Activated CD8-positive, alpha-beta memory T cell treated with anti-CD3 and anti-CD28 coated beads, Interleukin-2, amount 50 U/mL, for 1 hour (primary cell): ENCODE data around the gene CARMIL1.

ENCODE experiments used
- DNase-seq: peaks from one replicate; pipeline ENCODE4 v3.0.0-alpha.2; 2020; ENCODE audit errors: extremely low read depth

CARMIL1 gene

DNA sequence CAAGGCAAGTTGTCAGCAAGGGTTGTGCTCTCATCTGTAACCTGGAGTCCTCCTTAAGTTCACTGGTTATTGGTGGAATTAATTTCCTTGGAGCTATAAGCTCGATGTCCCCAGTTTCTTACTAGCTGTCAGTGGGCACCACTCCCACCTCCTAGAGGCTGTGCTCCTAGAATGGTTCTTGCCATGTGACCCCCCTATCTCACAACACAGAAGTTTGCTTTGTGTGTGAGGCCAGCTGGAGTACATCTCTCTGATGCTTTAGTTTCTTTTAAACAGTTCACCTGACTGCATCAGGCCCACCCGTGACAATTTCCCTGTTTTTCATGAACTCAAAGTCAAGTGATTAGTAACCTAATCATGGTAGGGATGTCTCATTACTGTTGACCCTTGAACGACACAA lies 193.7 kb downstream of the CARMIL1 start:
- no peak for DNase-seq

- DNase-seq = no peak
Observed at GRCh38 chr6:25473447-25473846, 194.3 kb downstream of the CARMIL1 start.

DNA sequence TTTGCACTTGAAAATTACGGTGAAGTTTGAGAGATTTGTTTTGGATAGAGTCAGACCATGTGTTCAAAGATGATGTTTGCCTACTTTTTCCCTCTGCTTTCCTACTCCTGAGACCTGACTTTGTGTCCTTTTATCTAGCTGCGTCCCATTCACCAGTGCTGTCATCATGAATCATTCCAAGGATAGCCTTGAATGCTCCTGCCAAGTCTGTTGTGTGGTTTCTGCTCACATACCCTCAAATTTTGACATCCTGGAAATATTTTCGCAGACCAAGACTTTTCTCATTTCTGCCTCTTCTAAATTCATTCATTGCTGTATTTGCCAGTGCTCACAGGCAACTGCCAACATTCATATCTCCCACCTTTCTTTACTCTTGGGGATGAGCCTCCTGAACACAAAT lies 197.0 kb downstream of the CARMIL1 start:
- DNase-seq = no peak

DNA sequence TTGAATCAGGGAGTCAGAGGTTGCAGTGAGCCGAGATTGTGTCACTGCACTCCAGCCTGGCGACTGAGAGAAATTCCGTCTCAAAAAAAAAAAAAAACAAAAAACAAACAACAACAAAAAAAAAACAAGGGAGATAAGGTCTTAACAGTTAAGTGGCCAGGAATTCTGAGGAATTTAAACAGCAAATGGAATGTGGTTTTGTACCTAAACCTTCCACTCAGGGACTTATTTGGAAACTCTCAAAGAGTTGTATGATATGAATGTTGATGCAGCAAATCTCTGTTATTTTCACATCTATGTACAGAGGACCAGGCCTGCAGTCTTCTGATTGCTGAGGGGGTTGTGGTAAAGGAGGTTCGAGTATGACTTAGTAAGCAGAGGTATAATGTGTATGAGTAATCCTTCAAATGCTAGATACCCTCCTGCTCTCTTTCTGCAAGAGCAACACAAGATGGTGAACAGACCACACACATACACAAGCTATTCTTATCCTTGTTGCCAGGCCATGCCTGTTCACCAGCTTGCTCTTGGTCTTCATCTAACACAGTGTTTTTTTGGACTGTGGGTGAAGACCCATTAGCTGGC lies 197.9 kb downstream of the CARMIL1 start:
- DNase-seq = no peak

DNA sequence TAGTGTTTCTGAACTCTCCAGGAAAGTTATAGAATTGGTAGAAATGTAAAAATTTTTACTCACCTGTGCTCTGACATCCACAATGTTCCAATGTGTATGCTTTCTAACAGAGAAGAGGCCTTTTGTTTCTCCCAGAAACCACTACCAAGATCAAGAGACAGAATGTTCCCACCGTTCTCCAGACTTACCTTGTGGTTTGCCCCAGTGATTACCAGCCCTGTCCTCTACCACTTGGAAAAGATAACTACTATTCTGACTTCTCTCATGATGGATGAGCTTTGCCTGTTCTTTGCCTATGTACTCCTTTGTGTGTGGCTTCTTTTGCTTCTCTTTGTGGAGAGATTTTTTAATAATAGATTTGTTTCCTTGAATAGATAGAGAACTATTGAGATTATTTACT lies 199.8 kb downstream of the CARMIL1 start:
- no peak for DNase-seq

DNA sequence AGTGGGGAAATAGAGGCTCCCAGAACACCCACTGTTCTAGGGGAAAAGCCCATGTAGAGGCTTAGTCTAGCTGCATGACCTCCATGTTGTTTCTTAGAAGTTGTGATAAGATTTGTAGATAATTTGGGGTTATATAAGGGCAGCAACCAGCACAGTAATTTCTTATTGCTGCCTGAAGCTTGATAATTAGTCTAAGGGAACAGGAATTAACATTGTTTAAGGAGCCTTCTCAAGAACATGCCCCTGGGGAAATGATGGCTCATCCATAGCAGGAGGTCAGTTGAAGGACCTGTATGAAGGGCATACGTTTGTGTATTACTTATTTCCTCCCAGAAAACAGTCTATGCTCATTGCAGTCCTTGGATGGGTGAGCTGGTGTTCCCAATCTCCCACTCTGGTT lies 202.1 kb downstream of the CARMIL1 start:
- no peak for DNase-seq

GRCh38 chr6:25482996-25483395 lies 203.8 kb downstream of the CARMIL1 start:
- no peak for DNase-seq

DNA sequence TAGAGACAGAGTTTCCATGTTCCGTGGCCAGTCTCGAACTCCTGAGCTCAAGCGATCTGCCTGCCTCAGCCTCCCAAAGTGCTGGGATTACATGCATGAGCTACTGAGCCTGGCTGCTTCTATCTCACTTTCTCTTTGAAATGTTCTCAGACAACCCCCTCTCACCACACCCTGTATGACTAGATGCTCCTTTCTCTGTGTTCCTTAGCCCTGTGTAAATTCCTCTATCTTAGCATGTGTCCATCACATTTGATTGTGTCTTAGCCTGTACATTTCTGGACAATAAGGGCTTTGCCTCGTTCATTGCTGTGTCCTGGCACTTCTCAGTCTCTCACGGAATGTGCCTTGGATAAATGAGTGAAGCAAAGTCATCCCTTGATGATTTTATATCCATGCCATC lies 204.8 kb downstream of the CARMIL1 start:
- DNase-seq = no peak

- DNase-seq = no peak
Observed at GRCh38 chr6:25484900-25485299, 205.7 kb downstream of the CARMIL1 start.

- DNase-seq = no peak
Observed at GRCh38 chr6:25485821-25486534, 206.8 kb downstream of the CARMIL1 start.

DNA sequence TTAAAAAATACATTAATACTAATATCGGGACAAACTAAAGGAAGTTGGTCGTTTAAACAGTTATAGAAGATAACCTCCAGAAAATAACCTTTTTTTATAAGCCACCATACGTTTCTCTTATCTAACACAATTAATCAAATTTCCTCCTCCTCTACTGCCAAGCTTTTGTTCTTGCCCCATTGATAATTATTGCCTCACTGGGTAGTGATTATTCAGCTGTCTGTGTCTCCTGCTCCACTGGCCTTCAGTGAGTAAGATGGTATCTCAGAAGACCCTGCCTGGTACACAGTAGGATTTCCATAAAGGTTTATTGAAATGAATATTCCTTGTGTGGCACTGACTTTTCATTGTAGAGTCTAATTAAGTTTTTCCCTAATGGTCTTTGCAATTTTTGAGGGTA lies 207.4 kb downstream of the CARMIL1 start:
- DNase-seq = no peak

DNA sequence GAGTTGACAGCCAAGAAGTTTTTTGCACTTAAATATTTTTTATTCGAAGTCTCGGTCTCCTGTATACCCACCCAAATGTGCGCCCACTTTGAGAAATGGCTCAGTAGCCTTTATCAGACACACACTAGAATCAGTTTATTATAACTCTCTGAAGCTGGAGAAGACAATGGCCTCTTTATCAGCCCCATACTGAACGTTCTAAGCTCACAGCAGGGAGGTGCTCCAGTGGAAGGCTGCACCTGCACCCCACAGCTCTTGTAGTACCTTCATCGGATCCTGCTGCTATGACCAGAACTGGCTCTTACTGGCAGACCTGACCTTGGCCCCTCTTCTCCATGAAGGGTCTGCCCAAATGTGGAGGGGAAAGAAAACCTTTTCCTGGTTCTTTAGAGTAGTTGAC lies 207.8 kb downstream of the CARMIL1 start:
- DNase-seq = no peak

DNA sequence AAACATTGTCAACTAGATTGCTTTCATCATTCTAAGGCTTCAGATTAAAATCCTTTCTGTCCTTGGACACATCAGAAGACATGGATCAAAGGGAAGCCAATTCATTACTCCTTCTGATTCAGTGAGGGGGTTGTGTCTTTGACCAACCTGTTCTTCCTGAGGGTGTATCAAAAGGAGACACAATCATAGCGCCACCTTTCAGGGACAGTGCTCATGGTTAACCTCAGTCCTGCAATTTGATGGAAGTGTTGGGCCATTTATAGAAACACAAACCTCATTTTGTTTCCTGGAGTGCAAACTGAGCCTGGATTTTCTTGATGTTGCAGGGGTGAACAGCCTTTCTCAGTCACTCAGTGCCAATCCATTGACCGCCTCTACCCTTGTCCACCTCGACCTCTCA lies 209.0 kb downstream of the CARMIL1 start:
- DNase-seq = no peak

DNA sequence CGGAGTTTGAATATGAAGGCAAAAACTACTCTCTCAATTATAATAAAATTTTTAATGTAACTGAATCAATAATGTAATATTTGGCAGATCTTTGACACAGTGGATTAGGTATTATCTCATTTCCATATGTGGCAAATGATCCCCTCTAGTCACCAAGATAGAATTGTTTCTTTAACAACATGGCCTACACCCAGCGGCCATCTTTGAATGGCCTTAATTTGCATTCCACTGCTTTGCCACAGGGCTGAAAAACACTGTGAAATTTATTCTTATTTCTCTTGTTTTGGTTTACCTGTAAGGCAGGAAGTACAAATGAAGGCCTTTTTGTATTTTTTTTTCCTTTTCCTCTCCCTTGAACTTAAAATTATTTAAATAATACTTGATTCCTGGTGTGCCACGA lies 210.2 kb downstream of the CARMIL1 start:
- DNase-seq = no peak

GRCh38 chr6:25490018-25490801 lies 211.0 kb downstream of the CARMIL1 start:
- peak; percentile 7 for DNase-seq

DNA sequence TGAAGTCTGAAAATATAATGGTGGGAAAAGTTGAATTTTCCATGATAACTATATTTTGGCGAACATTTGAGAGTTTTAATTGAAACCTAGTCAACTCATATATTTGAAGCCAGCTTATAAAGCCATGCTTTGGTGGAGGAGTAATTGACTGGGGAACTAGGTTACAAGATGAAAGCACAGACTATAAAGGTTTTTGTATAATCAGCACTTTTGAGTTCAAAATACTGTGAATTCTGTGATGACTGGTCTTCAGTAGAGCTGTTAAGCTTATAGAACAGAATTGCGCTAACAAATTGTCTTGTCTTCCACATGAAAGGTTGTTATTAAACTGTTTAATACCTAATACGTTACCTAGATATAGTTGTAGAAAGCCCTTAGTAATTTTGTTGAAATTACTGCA lies 213.8 kb downstream of the CARMIL1 start:
- DNase-seq = no peak

DNA sequence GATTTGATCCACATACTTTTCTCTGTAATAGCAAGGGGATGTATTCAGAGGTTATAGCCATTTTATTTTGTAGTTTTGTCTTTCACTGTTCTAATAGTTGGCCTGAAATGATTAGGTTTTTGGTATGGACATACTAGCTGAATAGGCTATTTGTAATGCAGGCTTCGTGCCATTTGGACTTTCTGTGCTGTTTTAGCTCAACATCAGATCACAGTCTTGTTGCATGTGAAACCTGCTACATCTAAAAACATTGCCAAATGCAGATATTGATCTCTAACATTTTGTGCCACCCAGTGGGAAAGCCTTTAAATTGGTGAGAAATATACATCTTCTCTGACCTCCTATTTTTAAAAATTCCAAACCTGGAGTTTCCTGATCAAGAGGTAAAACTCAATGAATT lies 215.3 kb downstream of the CARMIL1 start:
- no peak for DNase-seq

- no peak for DNase-seq
Observed at GRCh38 chr6:25497383-25498040, 218.3 kb downstream of the CARMIL1 start.

DNA sequence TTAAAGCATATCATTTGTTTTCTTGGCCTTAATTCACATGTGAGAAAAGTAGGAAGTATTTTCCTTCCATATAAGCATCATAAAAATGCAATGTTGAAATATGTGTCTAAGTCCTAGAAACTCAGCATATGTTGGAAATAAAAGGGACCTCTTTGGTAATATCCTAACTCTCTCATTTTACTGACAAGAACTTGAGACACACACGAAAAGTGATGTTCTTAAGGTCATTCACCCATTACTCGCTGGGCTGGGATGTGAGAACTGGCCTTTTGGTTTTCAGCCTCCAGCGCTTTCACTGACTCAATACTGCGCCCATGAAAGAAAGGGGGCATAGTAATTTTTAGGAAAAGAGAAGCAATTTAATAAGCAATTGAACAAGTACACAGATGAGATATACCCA lies 219.3 kb downstream of the CARMIL1 start:
- DNase-seq = no peak

DNA sequence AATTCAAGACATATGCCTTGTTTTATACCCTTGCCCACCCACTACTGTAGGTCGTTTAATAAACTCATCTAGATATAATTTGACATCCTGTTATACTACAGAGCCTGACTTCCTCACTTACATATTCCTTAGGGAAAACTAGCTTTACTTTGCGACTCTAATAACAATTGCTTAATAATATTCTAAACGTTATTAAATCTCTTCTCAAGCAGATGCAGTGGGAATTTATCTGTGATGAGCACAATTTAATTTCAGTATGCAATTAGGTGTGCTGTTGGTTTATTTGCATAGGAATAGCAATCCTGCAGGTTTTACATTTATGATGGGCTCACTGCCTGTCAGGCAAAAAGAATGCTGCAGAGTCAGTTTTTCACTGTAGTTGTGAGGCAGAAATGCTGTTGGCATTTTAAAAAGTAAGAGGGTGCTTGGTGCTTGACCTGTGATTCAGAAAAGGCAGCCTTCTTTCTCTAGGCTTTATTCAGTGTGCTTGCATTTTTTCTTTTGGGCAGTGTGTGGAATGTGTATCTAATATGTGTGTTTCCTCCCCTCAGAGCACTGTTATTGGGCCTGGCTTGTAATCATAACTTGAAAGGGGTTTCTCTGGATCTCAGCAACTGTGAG lies 220.6 kb downstream of the CARMIL1 start:
- no peak for DNase-seq

DNA sequence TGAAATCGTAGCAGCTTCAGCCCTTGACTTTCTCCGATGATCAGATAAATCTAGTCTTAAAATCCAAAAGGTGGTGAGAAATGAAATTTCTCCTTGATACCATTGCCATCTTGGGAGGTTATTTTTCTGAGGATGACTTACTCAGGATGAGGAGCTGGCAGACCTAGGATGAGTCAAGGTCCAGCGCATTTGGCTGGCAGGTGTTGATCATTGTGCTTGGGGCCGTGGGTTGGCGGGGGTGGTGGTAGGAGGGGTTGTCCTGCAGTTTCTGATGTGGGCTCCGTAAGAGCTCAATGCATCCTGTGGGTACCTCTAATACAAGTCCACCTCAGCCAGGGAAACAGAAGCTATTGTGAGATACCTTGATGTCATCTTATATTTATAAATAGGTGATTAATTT lies 224.5 kb downstream of the CARMIL1 start:
- no peak for DNase-seq

GRCh38 chr6:25504661-25505060 lies 225.5 kb downstream of the CARMIL1 start:
- no peak for DNase-seq
